ENCODE measurements around the gene SLC2A6.

SLC2A6 gene

GRCh38 chr9:133424187-133424586 lies 54.7 kb downstream of the SLC2A6 start:
- ChIA-PET POLR2A (no interaction called here), CTCF (no interaction called here)
- no peak for TF ChIP-seq CTCF (IDR thresholded peaks at IDR 0.05; ENCODE audit: insufficient read depth, low read length, missing control alignments)
- no peak overlapping the region for H3K4me3 ChIP-seq (ENCODE audit: low read depth, low read length)
- DNase-seq (ENCODE audit: low read depth, low spot score): no peak

- ChIA-PET CTCF (no interaction called here), POLR2A (no interaction called here)
- no peak for DNase-seq (ENCODE audit: low read depth, low spot score)
- H3K4me3 ChIP-seq (ENCODE audit: low read depth, low read length): no peak overlapping the region
- TF ChIP-seq CTCF (IDR thresholded peaks at IDR 0.05; ENCODE audit: insufficient read depth, low read length, missing control alignments): no peak
Measured at GRCh38 chr9:133423216-133423615, 55.7 kb downstream of the SLC2A6 start.

GRCh38 chr9:133421615-133422542 lies 57.0 kb downstream of the SLC2A6 start, which contains the start of gene ADAMTS13:
ADAMTS13 (plus strand) TSS chr9:133422367; CDS start chr9:133422444, 77 bp downstream.
- H3K4me3 ChIP-seq (ENCODE audit: low read depth, low read length): no peak within 1 kb of the TSS
- DNase-seq (ENCODE audit: low read depth, low spot score): no peak
- POLR2A ChIA-PET: no interaction called here
- TF ChIP-seq CTCF (IDR thresholded peaks at IDR 0.05; ENCODE audit: insufficient read depth, low read length, missing control alignments): peak; percentile 17
- CTCF ChIA-PET: no interaction called here
